CD4-positive, alpha-beta memory T cell (primary cell): ENCODE results near the gene SH2D4B. TPM values are rescaled to one million over a fixed set of nuclear protein-coding genes. Genes with fewer than 3 reads are reported as not detected.

Source experiments
- CTCF ChIA-PET: fragments of 350-600 bp; sonication (Branson Sonifier 250); formaldehyde crosslinking; loops from one replicate; lab custom pipeline; 2021; ENCODE audit warnings: inconsistent platforms; ENCODE audit not compliant: partially characterized antibody; lab: Charles Lee
- POLR2A ChIA-PET: fragments of 350-600 bp; sonication (Branson Sonifier 250); formaldehyde crosslinking; loops from one replicate; lab custom pipeline; 2021; ENCODE audit not compliant: partially characterized antibody; lab: Charles Lee
- DNase-seq, 5 donors: peaks; one replicate each; pipeline versions ENCODE4 v3.0.0 to v3.0.0-alpha.2; 2020 to 2022; ENCODE audit warnings: mixed read lengths in 1 of 5
- H3K27ac ChIP-seq: one replicate; pipeline ENCODE4 v1.7.0; 2013; ENCODE audit warnings: low read depth, low read length
- H3K27me3 ChIP-seq: 2 replicates; pipeline ENCODE4 v1.7.0; 2013; ENCODE audit warnings: mild to moderate bottlenecking, low read length, moderate library complexity; ENCODE audit not compliant: insufficient read depth
- H3K36me3 ChIP-seq: 2 replicates; pipeline ENCODE4 v1.7.0; 2013; ENCODE audit warnings: mild to moderate bottlenecking, low read length, moderate library complexity; ENCODE audit not compliant: insufficient read depth
- H3K4me1 ChIP-seq: 2 replicates; pipeline ENCODE4 v1.7.0; 2013; ENCODE audit warnings: mild to moderate bottlenecking, low read length, moderate library complexity; ENCODE audit not compliant: insufficient read depth
- H3K4me3 ChIP-seq, 2 donors: one replicate each; pipeline ENCODE4 v1.7.0; 2013; ENCODE audit warnings: low read length in 2 of 2, mild to moderate bottlenecking in 1 of 2
- H3K9me3 ChIP-seq, 2 donors: one replicate each; pipeline ENCODE4 v1.7.0; 2013; ENCODE audit warnings: low read length in 2 of 2, control low read depth in 1 of 2; ENCODE audit not compliant: control insufficient read depth in 1 of 2
- H3K27ac Mint-ChIP-seq, 7 donors: one replicate each; pipeline ENCODE4 v1.8.0; 2020 to 2021; ENCODE audit warnings: mixed read lengths in 7 of 7, mild to moderate bottlenecking in 6 of 7, inconsistent platforms in 3 of 7, moderate library complexity in 3 of 7
- H3K27me3 Mint-ChIP-seq, 2 donors: one replicate each; pipeline ENCODE4 v1.8.0; 2020 to 2021; ENCODE audit warnings: mixed read lengths in 2 of 2
- H3K36me3 Mint-ChIP-seq, 2 donors: one replicate each; pipeline ENCODE4 v1.8.0; 2020 to 2021; ENCODE audit warnings: mixed read lengths in 2 of 2, inconsistent platforms in 1 of 2, mild to moderate bottlenecking in 1 of 2
- H3K4me1 Mint-ChIP-seq, 4 donors: one replicate each; pipeline ENCODE4 v1.8.0; 2020 to 2021; ENCODE audit warnings: mixed read lengths in 4 of 4, mild to moderate bottlenecking in 1 of 4
- H3K4me3 Mint-ChIP-seq, 8 donors: one replicate each; pipeline ENCODE4 v1.8.0; 2020 to 2021; ENCODE audit warnings: mixed read lengths in 8 of 8, mild to moderate bottlenecking in 7 of 8, moderate library complexity in 6 of 8, inconsistent platforms in 3 of 8
- H3K9me3 Mint-ChIP-seq, 8 donors: one replicate each; pipeline ENCODE4 v1.8.0; 2020 to 2021; ENCODE audit warnings: mixed read lengths in 8 of 8, mild to moderate bottlenecking in 5 of 8, inconsistent platforms in 3 of 8, moderate library complexity in 1 of 8
- intact Hi-C: fragments of 100-400 bp; cut with micrococcal nuclease; formaldehyde crosslinking; loops from one replicate; pipeline ENCODE4 v1.15.1; 2023
- polyA plus RNA-seq, 2 donors: library from polyadenylated mRNA; unstranded; fragments of 300-500 nt; fragmentation: Illumina TruSeq; gene quantifications; one replicate each; pipeline ENCODE4 v1.2.3, GENCODE V29; 2021
- total RNA-seq, 2 experiments: library from RNA; stranded (reverse); gene quantifications; one replicate each; pipeline ENCODE4 v1.2.3, GENCODE V29; 2021

The SH2D4B gene
- total and polyA plus RNA-seq, 4 experiments from 2014 or later, result 0.17 TPM; not detected in 2

GRCh38 chr10:80512031-80512526, 25.6 kb upstream of the SH2D4B start:
- POLR2A ChIA-PET, result interaction anchor here (0.9 to 2.6 kb wide), 6 partner anchors 9 to 67 kb away, joined by 4 to 7 read pairs (median 5); no protein-coding TSS in a partner anchor
- CTCF ChIA-PET, result interaction anchor here (0.6 to 21.6 kb wide), 14 partner anchors 7 to 134 kb away, joined by 3 to 814 read pairs (median 4); partner anchors contain the start of genes PRXL2A and TSPAN14
- Histone ChIP-seq H3K36me3 (peaks cover 91% of the 10 kb centered on the region), H3K9me3 (no peaks in the 10 kb centered on the region), H3K4me3 (no peak overlapping the region), H3K27me3 (no peaks in the 10 kb centered on the region), H3K4me1 (peaks cover 7% of the 10 kb centered on the region), H3K27ac (peak overlapping the region; percentile 35)
- peaks cover 0 to 4% (median 0%) of the 10 kb centered on the region in 8 donors for H3K9me3 Mint-ChIP-seq
- peak overlapping the region in 5 of 7 donors; percentile 70 to 95 (median 82) for H3K27ac Mint-ChIP-seq
- no peaks in the 10 kb centered on the region for H3K27me3 Mint-ChIP-seq
- peaks cover 16 to 35% (median 23%) of the 10 kb centered on the region in 4 donors for H3K4me1 Mint-ChIP-seq
- H3K36me3 Mint-ChIP-seq, result peaks cover 73 to 82% of the 10 kb centered on the region in 2 donors
- intact Hi-C loops, result no loop called here
- no peak for DNase-seq
- peak overlapping the region in 1 of 8 donors; percentile 35 for H3K4me3 Mint-ChIP-seq

- peaks cover 71 to 85% of the 10 kb centered on the region in 2 donors for H3K36me3 Mint-ChIP-seq
- peaks cover 93% of the 10 kb centered on the region for H3K36me3 ChIP-seq
These were observed 24.6 kb upstream of the SH2D4B start for GRCh38 chr10:80513106-80513505.

GRCh38 chr10:80515511-80515910, 22.2 kb upstream of the SH2D4B start:
- no peak for DNase-seq
- Mint-ChIP-seq H3K4me1 (peaks cover 9 to 22% (median 17%) of the 10 kb centered on the region in 4 donors), H3K4me3 (no peak overlapping the region), H3K27ac (peak overlapping the region in 3 of 7 donors; percentile 35 to 70 (median 70)), H3K27me3 (no peaks in the 10 kb centered on the region), H3K9me3 (peaks cover 0 to 4% (median 0%) of the 10 kb centered on the region in 8 donors), H3K36me3 (peaks cover 71 to 88% of the 10 kb centered on the region in 2 donors)
- Histone ChIP-seq H3K36me3 (peaks cover 94% of the 10 kb centered on the region), H3K27ac (no peak overlapping the region), H3K4me3 (no peak overlapping the region), H3K27me3 (no peaks in the 10 kb centered on the region), H3K9me3 (no peaks in the 10 kb centered on the region), H3K4me1 (peaks cover 7% of the 10 kb centered on the region)
- CTCF ChIA-PET, result interaction anchor here (1.0 to 21.6 kb wide), 4 partner anchors 11 to 137 kb away, joined by 3 to 814 read pairs (median 18); partner anchors contain the start of gene TSPAN14
- POLR2A ChIA-PET, result interaction anchor here (1.1 to 1.4 kb wide), 3 partner anchors 15 to 49 kb away, joined by 3 read pairs; no protein-coding TSS in a partner anchor
- intact Hi-C loops, result no loop called here

More at GRCh38 chr10:80513106-80513505, 24.6 kb upstream of the SH2D4B start:
- peak overlapping the region in 2 of 7 donors; percentile 35 to 95 for H3K27ac Mint-ChIP-seq
- DNase-seq, result no peak
- H3K4me1 ChIP-seq, result peaks cover 7% of the 10 kb centered on the region
- intact Hi-C loops, result no loop called here
- no peaks in the 10 kb centered on the region for H3K9me3 ChIP-seq
- no peaks in the 10 kb centered on the region for H3K27me3 Mint-ChIP-seq
- no peaks in the 10 kb centered on the region for H3K27me3 ChIP-seq
- CTCF ChIA-PET, result interaction anchor here (0.6 to 21.6 kb wide), 10 partner anchors 8 to 135 kb away, joined by 3 to 814 read pairs (median 4); partner anchors contain the start of gene TSPAN14
- H3K27ac ChIP-seq, result no peak overlapping the region
- POLR2A ChIA-PET, result interaction anchor here (1.4 to 2.6 kb wide), 2 partner anchors 17 to 45 kb away, joined by 3 to 7 read pairs; no protein-coding TSS in a partner anchor
- H3K4me3 ChIP-seq, result no peak overlapping the region
- peaks cover 15 to 35% (median 23%) of the 10 kb centered on the region in 4 donors for H3K4me1 Mint-ChIP-seq
- H3K4me3 Mint-ChIP-seq, result no peak overlapping the region
- H3K9me3 Mint-ChIP-seq, result peaks cover 0 to 4% (median 0%) of the 10 kb centered on the region in 8 donors

GRCh38 chr10:80515941-80516340, 21.8 kb upstream of the SH2D4B start:
- POLR2A ChIA-PET, result interaction anchor here (1.1 to 1.4 kb wide), 2 partner anchors 15 to 49 kb away, joined by 3 read pairs; no protein-coding TSS in a partner anchor
- peaks cover 72 to 90% of the 10 kb centered on the region in 2 donors for H3K36me3 Mint-ChIP-seq
- no peaks in the 10 kb centered on the region for H3K27me3 Mint-ChIP-seq
- intact Hi-C loops, result no loop called here
- H3K4me1 Mint-ChIP-seq, result peaks cover 9 to 24% (median 17%) of the 10 kb centered on the region in 4 donors
- H3K4me3 ChIP-seq, result no peak overlapping the region
- no peaks in the 10 kb centered on the region for H3K9me3 ChIP-seq
- H3K4me3 Mint-ChIP-seq, result no peak overlapping the region
- H3K27ac Mint-ChIP-seq, result peak overlapping the region in 2 of 7 donors; percentile 35 to 76
- no peaks in the 10 kb centered on the region for H3K27me3 ChIP-seq
- peaks cover 97% of the 10 kb centered on the region for H3K36me3 ChIP-seq
- H3K27ac ChIP-seq, result no peak overlapping the region
- DNase-seq, result no peak
- H3K4me1 ChIP-seq, result peaks cover 5% of the 10 kb centered on the region
- CTCF ChIA-PET, result interaction anchor here (1.0 to 21.6 kb wide), 4 partner anchors 11 to 138 kb away, joined by 3 to 814 read pairs (median 18); partner anchors contain the start of gene TSPAN14
- H3K9me3 Mint-ChIP-seq, result peaks cover 0 to 4% (median 0%) of the 10 kb centered on the region in 8 donors

- Mint-ChIP-seq H3K9me3 (peaks cover 0 to 4% (median 0%) of the 10 kb centered on the region in 8 donors), H3K36me3 (peaks cover 66 to 84% of the 10 kb centered on the region in 2 donors), H3K4me1 (peaks cover 8 to 17% (median 12%) of the 10 kb centered on the region in 4 donors), H3K4me3 (no peak overlapping the region), H3K27me3 (no peaks in the 10 kb centered on the region), H3K27ac (peak overlapping the region in 4 of 7 donors; percentile 68 to 78 (median 75))
- no peak for DNase-seq
- Histone ChIP-seq H3K27ac (no peak overlapping the region), H3K9me3 (no peaks in the 10 kb centered on the region), H3K27me3 (no peaks in the 10 kb centered on the region), H3K4me1 (no peaks in the 10 kb centered on the region), H3K36me3 (peaks cover 96% of the 10 kb centered on the region), H3K4me3 (no peak overlapping the region)
- intact Hi-C loops, result no loop called here
- ChIA-PET POLR2A (interaction anchor here (1.1 kb wide), 1 partner anchor 14 kb away, joined by 3 read pairs; no protein-coding TSS in a partner anchor), CTCF (interaction anchor here (1.0 to 21.6 kb wide), 4 partner anchors 12 to 138 kb away, joined by 3 to 814 read pairs (median 18); partner anchors contain the start of gene TSPAN14)
These were observed 21.1 kb upstream of the SH2D4B start for GRCh38 chr10:80516506-80517075.

- H3K4me3 ChIP-seq, result no peak overlapping the region
- H3K4me1 Mint-ChIP-seq, result peaks cover 7 to 12% (median 9%) of the 10 kb centered on the region in 4 donors
- peak overlapping the region in 1 of 8 donors; percentile 13 for H3K4me3 Mint-ChIP-seq
- no peak overlapping the region for H3K27ac ChIP-seq
- peak overlapping the region in 4 of 7 donors; percentile 15 to 76 (median 46) for H3K27ac Mint-ChIP-seq
- no peak for DNase-seq
- H3K4me1 ChIP-seq, result no peaks in the 10 kb centered on the region
- H3K27me3 ChIP-seq, result no peaks in the 10 kb centered on the region
- POLR2A ChIA-PET, result no interaction called here
- H3K36me3 ChIP-seq, result peaks cover 87% of the 10 kb centered on the region
- intact Hi-C loops, result no loop called here
- peaks cover 0 to 4% (median 0%) of the 10 kb centered on the region in 8 donors for H3K9me3 Mint-ChIP-seq
- peaks cover 57 to 74% of the 10 kb centered on the region in 2 donors for H3K36me3 Mint-ChIP-seq
- CTCF ChIA-PET, result interaction anchor here (1.0 kb wide), 1 partner anchor 12 kb away, joined by 3 read pairs; no protein-coding TSS in a partner anchor
- H3K27me3 Mint-ChIP-seq, result no peaks in the 10 kb centered on the region
- no peaks in the 10 kb centered on the region for H3K9me3 ChIP-seq
These were observed 20.1 kb upstream of the SH2D4B start for GRCh38 chr10:80517416-80518142.
